ENCODE measurements around the gene ACKR3.
A peak's percentile ranks its signal among the peaks of the same experiment; 100 is the strongest.

Gene ACKR3

GRCh38 chr2:236592821-236593220 is 23.2 kb downstream of the ACKR3 start:
- H3K9me3 Mint-ChIP-seq: no peaks in the 10 kb centered on the region
- no peaks in the 10 kb centered on the region for H3K36me3 Mint-ChIP-seq
- ATAC-seq (replicated peaks): no peak

GRCh38 chr2:236593531-236593930 is 23.9 kb downstream of the ACKR3 start:
- Mint-ChIP-seq H3K27ac (no peak overlapping the region), H3K27me3 (no peaks in the 10 kb centered on the region), H3K9me3 (no peaks in the 10 kb centered on the region), H3K4me1 (no peaks in the 10 kb centered on the region), H3K36me3 (no peaks in the 10 kb centered on the region), H3K4me3 (no peak overlapping the region)
- ATAC-seq (replicated peaks) (no peak), DNase-seq (no peak)

More at GRCh38 chr2:236592821-236593220, 23.2 kb downstream of the ACKR3 start:
- no peaks in the 10 kb centered on the region for H3K4me1 Mint-ChIP-seq
- H3K27ac Mint-ChIP-seq: no peak overlapping the region
- no peak for DNase-seq
- H3K27me3 Mint-ChIP-seq: no peaks in the 10 kb centered on the region
- no peak overlapping the region for H3K4me3 Mint-ChIP-seq

GRCh38 chr2:236593956-236594355 is 24.3 kb downstream of the ACKR3 start:
- H3K4me1 Mint-ChIP-seq: no peaks in the 10 kb centered on the region
- H3K27ac Mint-ChIP-seq: no peak overlapping the region
- H3K9me3 Mint-ChIP-seq: no peaks in the 10 kb centered on the region
- ATAC-seq (replicated peaks): no peak
- no peak overlapping the region for H3K4me3 Mint-ChIP-seq
- DNase-seq: no peak
- H3K27me3 Mint-ChIP-seq: no peaks in the 10 kb centered on the region
- H3K36me3 Mint-ChIP-seq: no peaks in the 10 kb centered on the region

GRCh38 chr2:236597629-236598028 is 28.0 kb downstream of the ACKR3 start:
- no peaks in the 10 kb centered on the region for H3K4me1 Mint-ChIP-seq
- no peak for ATAC-seq (replicated peaks)
- H3K4me3 Mint-ChIP-seq: no peak overlapping the region
- no peak overlapping the region for H3K27ac Mint-ChIP-seq
- no peaks in the 10 kb centered on the region for H3K27me3 Mint-ChIP-seq
- H3K9me3 Mint-ChIP-seq: no peaks in the 10 kb centered on the region
- H3K36me3 Mint-ChIP-seq: no peaks in the 10 kb centered on the region
- no peak for DNase-seq

GRCh38 chr2:236599059-236599458 is 29.4 kb downstream of the ACKR3 start:
- no peak for DNase-seq
- no peaks in the 10 kb centered on the region for H3K9me3 Mint-ChIP-seq
- no peak overlapping the region for H3K27ac Mint-ChIP-seq
- H3K27me3 Mint-ChIP-seq: peaks cover 0 to 5% of the 10 kb centered on the region in 2 donors
- no peak overlapping the region for H3K4me3 Mint-ChIP-seq
- H3K36me3 Mint-ChIP-seq: no peaks in the 10 kb centered on the region
- H3K4me1 Mint-ChIP-seq: no peaks in the 10 kb centered on the region
- ATAC-seq (replicated peaks): no peak

- DNase-seq: no peak
- H3K27ac Mint-ChIP-seq: peak overlapping the region; percentile 47
- H3K4me1 Mint-ChIP-seq: no peaks in the 10 kb centered on the region
- H3K27me3 Mint-ChIP-seq: peaks cover 7 to 12% of the 10 kb centered on the region in 2 donors
- H3K4me3 Mint-ChIP-seq: no peak overlapping the region
- no peak for ATAC-seq (replicated peaks)
- no peaks in the 10 kb centered on the region for H3K9me3 Mint-ChIP-seq
- H3K36me3 Mint-ChIP-seq: no peaks in the 10 kb centered on the region
These were observed 30.5 kb downstream of the ACKR3 start for GRCh38 chr2:236600158-236600557.

GRCh38 chr2:236600892-236601291 is 31.3 kb downstream of the ACKR3 start:
- Mint-ChIP-seq H3K27me3 (peaks cover 14 to 18% of the 10 kb centered on the region in 2 donors), H3K36me3 (no peaks in the 10 kb centered on the region), H3K4me3 (no peak overlapping the region), H3K9me3 (no peaks in the 10 kb centered on the region), H3K27ac (no peak overlapping the region), H3K4me1 (no peaks in the 10 kb centered on the region)
- ATAC-seq (replicated peaks): no peak
- DNase-seq: no peak

GRCh38 chr2:236601316-236602202 is 31.9 kb downstream of the ACKR3 start:
- Mint-ChIP-seq H3K27ac (no peak overlapping the region), H3K9me3 (no peaks in the 10 kb centered on the region), H3K4me3 (no peak overlapping the region), H3K27me3 (peaks cover 21 to 24% of the 10 kb centered on the region in 2 donors), H3K36me3 (no peaks in the 10 kb centered on the region), H3K4me1 (no peaks in the 10 kb centered on the region)
- DNase-seq (peak; percentile 4), ATAC-seq (replicated peaks) (peak in 1 of 2 donors; percentile 55)

GRCh38 chr2:236602678-236603077 is 33.1 kb downstream of the ACKR3 start:
- Mint-ChIP-seq H3K4me3 (no peak overlapping the region), H3K27me3 (peaks cover 32 to 36% of the 10 kb centered on the region in 2 donors), H3K4me1 (no peaks in the 10 kb centered on the region), H3K27ac (no peak overlapping the region), H3K9me3 (no peaks in the 10 kb centered on the region), H3K36me3 (no peaks in the 10 kb centered on the region)
- ATAC-seq (replicated peaks) (no peak), DNase-seq (no peak)

- Mint-ChIP-seq H3K9me3 (no peaks in the 10 kb centered on the region), H3K27ac (no peak overlapping the region), H3K4me1 (no peaks in the 10 kb centered on the region), H3K4me3 (no peak overlapping the region), H3K36me3 (no peaks in the 10 kb centered on the region), H3K27me3 (peaks cover 34 to 38% of the 10 kb centered on the region in 2 donors)
- DNase-seq (no peak), ATAC-seq (replicated peaks) (no peak)
These were observed 33.9 kb downstream of the ACKR3 start for GRCh38 chr2:236603361-236604015.

GRCh38 chr2:236604575-236605344 is 35.1 kb downstream of the ACKR3 start:
- Mint-ChIP-seq H3K4me3 (no peak overlapping the region), H3K36me3 (no peaks in the 10 kb centered on the region), H3K9me3 (no peaks in the 10 kb centered on the region), H3K27ac (no peak overlapping the region), H3K27me3 (peaks cover 39 to 42% of the 10 kb centered on the region in 2 donors), H3K4me1 (no peaks in the 10 kb centered on the region)
- DNase-seq (no peak), ATAC-seq (replicated peaks) (no peak)

GRCh38 chr2:236605345-236605734 is 35.7 kb downstream of the ACKR3 start:
- no peak overlapping the region for H3K27ac Mint-ChIP-seq
- H3K4me1 Mint-ChIP-seq: no peaks in the 10 kb centered on the region
- no peaks in the 10 kb centered on the region for H3K36me3 Mint-ChIP-seq
- no peaks in the 10 kb centered on the region for H3K9me3 Mint-ChIP-seq
- no peak overlapping the region for H3K4me3 Mint-ChIP-seq
- DNase-seq (no peak), ATAC-seq (replicated peaks) (no peak)
- H3K27me3 Mint-ChIP-seq: peaks cover 40 to 42% of the 10 kb centered on the region in 2 donors

- Mint-ChIP-seq H3K4me1 (no peaks in the 10 kb centered on the region), H3K27ac (no peak overlapping the region), H3K27me3 (peaks cover 40 to 42% of the 10 kb centered on the region in 2 donors), H3K36me3 (no peaks in the 10 kb centered on the region), H3K9me3 (no peaks in the 10 kb centered on the region), H3K4me3 (no peak overlapping the region)
- ATAC-seq (replicated peaks): no peak
- no peak for DNase-seq
These were observed 36.4 kb downstream of the ACKR3 start for GRCh38 chr2:236606023-236606422.

- Mint-ChIP-seq H3K36me3 (no peaks in the 10 kb centered on the region), H3K27ac (no peak overlapping the region), H3K27me3 (peaks cover 40 to 49% of the 10 kb centered on the region in 2 donors), H3K4me3 (no peak overlapping the region), H3K4me1 (no peaks in the 10 kb centered on the region), H3K9me3 (no peaks in the 10 kb centered on the region)
- ATAC-seq (replicated peaks): no peak
- no peak for DNase-seq
These were observed 38.0 kb downstream of the ACKR3 start for GRCh38 chr2:236607471-236608187.

All from stimulated activated naive B cell treated with anti-CD40 and anti-IgM and Interleukin-4, amounts not matched to agents 10 μg/mL and 1 μg/mL and 100 μg/mL, for 72 hours (primary cell).